ENCODE results near the gene NRCAM.
"Not testable (repeated sequence)": the region's sequence is repeated elsewhere in the genome, so short reads cannot be mapped to it uniquely, and the experiment has no call there.

Gene NRCAM

DNA sequence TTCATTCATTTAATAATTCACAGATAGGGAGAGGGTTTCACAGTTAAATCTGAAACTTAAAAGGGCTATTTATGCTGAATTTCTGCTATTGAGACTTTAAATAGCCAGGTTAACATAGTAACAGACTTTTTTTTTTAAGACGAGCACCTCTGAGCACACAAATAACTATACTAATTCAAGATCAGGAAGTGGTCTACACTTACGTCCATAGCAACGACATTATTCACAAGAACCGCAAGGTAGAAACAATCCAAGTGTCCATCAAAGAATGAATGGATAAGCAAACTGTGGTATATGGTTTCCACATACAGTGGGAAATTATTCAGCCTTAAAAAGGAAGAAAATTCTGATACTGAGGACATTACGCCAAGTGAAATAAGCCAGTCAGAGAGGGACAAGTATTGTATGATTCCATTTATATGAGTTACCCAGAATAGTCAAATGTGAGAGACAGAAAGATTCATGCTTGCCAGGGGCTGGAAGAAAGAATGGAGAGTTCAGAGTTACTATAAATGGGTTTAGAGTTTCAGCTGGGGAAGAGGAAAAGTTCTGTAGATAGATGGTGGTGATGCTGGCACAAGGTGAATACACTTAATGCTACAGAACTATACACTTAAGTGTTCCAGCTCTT lies 185.7 kb downstream of the NRCAM start:
- no peak for DNase-seq

DNA sequence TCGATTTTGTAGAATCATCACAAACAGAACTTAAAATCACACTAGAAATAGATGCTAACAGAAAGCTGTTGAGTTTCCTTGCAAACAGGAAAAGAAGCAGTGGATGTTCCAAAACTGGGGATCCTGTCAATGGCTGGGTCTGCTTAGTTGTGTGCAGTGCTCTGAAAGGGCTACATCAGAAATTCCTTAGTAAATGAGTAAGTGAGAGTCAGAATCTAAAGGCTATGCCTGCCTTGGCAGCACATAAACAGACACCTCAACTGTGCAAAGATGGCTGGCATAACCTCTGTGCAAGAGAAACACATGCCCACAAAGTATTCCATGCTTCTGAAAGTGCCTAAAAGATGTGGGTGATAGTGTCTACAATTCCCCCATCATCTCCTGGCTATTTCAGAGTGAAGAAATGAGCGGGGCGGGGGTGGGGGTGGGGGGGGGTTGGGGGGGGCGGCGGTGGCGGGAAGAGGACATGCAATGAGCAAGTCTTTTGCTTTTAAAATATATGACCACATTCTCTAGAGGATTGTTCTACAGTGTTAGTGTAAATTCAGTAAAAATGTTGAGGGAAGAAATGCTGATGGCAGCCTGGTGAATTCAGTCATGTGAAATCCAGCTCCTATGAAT lies 187.9 kb downstream of the NRCAM start:
- no peak for DNase-seq

DNA sequence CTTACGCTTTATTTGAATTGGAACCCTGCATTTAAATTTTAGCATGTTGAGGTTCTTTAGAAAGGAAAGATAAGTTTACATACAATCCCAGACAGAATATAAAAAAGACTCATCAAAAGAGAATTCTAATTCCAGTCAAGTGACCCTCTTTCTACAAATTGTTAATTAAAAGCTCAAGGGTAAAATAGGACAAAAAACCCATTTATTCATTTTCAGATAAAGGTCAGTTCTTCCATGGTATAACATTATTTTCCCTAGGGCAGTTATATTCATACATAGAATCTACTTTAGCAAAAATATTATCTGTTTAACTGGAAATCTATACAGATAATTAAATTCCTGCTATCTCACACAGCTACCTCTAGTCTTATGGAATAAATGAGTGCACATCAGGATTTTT lies 188.6 kb downstream of the NRCAM start:
- DNase-seq = no peak

DNA sequence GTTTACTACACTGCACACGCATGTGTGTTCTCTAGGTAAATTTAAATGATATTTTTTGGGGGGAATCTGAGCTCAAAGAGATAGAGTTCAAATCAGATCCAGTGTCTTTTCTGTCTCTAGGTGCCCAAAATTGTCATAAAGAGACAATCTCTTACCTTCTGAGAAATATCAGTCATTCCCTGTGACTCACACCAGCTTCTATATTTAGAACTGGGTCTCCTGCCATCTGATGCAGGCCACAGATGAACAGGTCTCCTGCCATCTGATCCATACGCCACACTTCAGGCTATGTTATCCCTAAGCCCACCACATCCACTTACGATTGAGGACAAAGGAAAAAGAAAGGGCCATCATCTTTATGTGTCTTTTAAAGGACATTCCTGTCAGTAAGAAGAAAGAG lies 189.7 kb downstream of the NRCAM start:
- DNase-seq = no peak

DNA sequence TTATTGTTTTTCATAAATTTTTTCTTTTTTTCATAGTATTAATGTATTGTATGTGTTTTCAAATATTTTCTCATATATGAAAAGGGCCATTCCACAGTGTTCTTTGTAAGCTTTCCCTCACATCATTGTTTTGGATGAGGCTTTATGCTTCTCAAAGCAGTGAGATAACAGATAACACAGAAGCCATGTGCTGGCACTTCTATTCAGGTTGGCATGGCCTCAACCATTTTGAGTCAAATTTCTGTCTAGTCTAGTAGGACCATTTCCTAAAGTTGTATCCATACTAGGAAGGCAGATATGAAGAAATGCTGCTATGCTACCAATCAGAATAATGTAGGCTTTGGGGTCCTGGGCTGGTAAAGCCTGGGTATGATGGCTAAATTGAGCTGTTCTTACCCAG lies 190.2 kb downstream of the NRCAM start:
- no peak for DNase-seq

DNA sequence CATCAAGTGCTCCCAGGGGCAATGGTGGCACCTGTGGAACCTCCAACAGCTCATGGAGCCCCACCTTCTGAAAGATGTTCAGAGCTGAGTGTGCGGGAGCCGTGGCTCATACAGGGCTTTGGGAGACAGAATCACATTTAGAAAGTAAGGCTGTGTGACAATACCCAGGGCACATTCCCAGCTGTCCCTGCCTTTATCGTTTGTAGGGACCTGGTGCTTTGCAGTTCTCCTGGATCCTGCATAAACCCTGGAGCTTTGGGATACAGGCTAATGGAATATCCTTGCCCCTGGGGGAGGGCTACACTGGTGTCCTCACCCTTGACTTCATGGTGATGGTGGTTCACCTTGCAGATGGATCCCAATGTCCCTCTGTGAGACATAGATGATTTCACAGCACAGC lies 191.2 kb downstream of the NRCAM start:
- DNase-seq = no peak

DNA sequence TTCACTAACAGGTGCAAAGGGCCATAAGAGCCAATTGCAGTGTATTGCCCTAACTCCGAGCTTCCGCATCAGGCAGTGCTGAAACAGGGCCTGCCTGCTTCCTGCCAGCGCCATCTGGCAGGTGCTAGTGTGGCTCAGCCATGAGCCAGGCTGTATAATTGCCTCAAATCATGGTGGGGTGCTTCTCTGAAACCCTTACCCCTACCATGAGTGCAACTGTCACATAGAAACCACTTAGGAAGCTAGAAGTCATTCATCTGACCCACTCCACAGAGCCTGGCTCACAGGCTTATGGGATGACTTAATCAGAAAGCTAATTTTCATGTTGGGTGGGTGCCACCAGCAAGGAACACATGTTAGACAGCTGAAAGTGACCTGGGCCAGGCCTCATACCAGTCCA lies 192.8 kb downstream of the NRCAM start:
- DNase-seq = no peak

DNA sequence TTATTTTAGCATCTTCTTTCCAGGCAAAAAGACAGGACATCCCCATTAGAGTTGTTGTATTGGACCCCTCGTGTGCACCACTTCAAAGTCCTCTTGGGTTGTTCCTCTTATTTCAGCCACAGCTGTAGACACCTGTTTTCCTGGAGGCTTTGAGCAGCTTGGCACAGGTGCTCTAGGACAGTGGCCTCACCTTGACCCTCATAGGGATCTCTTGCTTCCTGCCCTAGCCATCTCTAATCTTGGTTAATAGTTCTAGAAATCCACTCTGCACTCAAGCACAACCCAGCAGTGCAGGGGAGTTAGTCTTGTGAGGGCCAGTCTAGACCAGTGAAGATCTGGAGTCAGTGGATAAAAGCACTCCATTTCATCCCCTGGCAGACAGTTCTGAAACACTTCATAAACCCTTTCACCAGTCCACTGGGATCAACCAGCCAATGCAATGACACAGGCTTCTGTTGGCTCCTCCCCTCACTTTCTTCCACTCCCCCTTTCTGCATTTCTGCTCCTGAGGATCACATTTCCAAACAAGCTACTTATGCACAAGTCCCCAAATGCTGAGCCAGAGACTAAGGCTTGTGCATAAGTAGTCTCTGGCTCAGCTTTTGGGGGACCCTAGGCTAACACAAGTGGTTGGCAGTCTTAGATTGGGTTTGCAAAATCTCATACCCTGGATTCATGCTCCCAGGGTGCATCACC lies 194.5 kb downstream of the NRCAM start:
- no peak for DNase-seq

DNA sequence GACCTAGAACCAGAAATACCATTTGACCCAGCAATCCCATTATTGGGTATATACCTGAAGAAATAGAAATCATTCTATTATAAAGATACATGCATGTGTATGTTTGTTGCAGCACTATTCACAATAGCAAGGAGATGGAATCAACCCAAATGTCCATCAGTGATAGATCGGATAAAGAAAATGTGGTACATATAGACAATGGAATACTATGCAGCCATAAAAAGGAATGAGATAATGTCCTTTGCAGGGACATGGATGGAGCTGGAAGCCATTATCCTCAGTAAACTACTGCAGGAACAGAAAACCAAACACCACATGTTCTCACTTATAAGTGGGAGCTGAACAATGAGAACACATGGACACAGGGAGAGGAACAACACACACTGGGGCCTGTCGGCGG lies 196.8 kb downstream of the NRCAM start:
- DNase-seq = not testable (repeated sequence)

DNA sequence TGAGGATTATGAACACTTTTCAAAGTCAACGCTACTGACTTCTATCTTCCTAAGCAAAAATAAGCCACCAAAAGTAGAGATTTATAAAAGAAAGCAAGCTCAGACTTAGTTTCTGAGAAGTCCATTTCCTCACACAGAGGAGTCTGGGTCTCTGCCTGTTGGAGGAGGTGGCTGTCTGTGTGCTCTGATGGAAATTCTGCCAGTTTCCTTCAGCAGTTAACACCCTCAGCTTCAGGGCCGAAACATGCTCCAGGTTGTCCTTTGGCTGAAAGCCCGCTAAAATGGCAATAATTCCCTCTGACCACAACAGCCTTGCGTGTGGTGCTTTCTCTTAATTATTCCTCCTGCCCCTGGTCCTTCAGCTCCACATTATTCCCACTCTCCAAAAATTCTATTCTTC lies 198.3 kb downstream of the NRCAM start:
- DNase-seq = no peak

DNA sequence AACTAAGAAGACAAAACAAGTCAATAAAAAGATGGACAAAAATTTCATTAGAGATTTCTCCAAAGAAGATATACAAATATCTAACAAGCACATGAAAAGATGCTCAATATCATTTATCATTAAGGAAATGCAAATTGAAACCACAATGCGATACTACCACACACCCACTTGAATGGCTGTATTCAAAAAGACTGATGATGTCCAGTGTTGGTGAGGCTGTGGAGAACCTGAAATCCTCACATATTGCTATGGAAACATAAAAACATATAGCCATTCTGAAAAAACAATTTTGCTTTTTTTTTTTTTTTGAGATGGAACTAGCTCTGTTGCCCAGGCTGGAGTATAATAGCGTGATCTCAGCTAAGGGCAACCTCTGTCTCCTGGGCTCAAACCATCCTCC lies 202.0 kb downstream of the NRCAM start:
- no peak for DNase-seq

DNA sequence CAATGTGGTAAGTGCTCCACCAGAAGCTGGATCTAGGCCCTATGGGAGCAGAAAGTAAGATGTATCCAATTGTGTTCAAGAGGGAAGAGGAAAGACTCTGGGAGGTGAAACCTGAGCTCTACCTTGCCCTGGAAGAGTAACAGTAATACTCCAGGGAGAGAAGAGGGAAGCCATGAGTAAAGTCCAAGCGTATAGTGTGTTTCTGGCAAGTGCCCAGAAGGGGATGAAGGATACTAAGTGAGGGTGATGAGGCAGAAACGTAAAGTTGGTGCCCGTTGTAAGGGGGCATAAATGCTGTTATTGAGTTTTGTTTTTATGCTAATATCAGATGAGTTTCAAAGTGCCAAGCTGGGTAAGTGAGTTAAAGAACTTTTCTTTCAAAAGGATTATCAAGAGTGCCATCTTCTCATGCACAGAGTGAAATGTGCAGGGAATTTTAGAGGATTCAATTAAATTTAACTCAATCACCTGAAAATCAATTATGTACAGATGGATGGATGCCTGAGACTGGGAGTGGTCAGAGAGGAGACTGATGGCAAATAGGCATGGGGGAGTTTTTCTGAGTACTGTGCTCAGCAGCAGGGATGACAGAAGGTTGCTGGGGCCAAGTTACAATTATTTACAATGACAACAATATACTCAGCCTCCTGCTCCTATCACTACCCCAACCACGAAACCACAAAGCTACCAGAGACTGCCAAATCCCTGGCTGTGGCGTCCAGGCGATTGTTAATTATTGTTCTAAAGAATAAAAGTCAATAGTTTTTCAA lies 202.8 kb downstream of the NRCAM start:
- no peak for DNase-seq

DNA sequence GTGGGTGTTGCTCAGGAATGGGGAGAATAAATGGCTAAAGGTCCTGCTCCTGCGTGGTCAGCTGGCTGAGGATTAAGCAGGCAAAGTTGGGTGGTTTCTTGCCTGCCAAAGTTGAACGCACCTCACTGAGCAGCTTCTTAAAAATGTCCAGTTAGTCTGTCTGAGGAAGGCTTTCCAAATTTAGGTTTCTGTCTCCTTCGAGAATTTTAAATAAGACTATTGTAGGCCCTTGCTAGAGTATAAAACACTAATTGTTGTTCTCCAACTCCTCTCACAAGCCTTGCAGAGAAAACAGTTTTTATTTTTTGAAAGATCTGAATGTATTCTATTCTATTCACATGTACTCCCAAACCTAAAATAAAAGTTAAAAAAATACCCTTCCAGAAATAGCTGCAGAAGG lies 204.1 kb downstream of the NRCAM start:
- DNase-seq = no peak

DNA sequence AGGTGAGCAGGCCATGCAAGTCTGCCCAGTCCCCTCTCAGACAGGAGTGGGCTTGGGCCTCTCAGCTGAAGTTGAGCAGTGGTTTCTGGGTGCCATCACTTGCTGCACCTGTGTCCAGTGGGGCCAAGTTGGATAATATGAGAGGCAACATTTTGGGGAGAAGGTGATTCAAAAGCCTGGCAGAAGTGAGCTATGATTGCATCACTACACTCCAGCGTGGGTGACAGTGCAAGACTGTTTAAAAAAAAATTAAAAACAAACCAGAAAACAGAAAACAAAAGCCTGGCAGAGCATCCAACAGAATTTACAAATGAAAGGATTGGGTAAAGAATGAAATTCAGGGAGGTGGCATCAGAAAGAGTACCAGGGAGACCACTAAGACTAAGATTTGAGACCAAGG lies 204.5 kb downstream of the NRCAM start:
- no peak for DNase-seq

DNA sequence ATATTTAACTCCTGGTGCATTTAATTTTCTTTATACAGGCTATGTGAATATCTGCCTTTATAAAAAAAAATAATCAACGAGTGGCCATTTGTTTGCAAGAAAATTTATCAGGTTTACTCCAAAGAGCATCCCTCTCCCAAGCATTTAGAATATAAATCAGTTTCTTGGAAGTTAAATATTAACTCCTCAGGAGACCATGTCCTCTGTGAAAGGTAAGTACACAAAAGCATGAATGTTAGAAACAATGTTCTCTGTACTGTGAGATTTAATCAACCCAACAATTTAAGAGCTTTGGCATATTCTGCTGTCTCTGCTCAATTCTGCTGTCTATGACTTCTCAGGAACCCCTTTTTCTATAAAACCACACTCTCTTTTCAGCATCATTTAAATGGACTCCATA lies 206.8 kb downstream of the NRCAM start:
- no peak for DNase-seq

DNA sequence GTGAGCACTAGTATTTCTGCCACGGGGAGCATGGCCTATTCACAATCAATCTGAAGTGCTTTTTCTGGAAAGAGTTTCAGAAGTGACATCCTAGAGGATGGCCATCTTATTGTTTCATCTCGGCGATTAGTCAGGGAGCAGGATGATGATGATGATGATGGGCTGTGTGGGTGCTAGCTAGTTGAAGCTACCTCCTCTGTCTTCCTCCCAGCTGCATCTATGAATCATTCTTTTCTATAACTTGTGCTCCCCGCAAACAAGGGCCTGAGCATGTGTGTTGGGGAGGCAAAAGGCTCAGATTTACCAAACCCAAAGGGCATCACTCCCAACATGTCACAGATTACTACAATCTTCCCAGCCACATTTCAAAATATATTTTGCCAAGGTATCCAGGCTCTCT lies 207.4 kb downstream of the NRCAM start:
- no peak for DNase-seq

DNA sequence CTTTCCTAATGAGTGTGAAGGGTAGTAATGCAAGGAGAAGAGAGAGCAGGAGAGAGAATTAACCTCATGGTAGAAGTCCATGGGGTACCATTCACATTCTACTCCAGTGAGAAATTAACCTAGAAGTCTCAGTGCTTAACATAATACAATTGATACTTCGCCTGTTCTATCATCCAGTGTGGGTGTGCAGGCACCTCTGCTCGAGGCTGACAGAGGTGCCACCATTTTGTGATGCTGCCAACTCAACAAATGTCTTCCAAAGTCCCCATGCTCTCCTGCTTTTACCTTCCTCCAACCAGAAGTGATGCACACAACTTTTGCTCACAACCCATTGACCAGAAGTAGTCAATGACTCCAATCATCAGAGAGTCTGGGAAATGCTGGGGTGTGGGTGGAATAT lies 207.8 kb downstream of the NRCAM start:
- no peak for DNase-seq

DNA sequence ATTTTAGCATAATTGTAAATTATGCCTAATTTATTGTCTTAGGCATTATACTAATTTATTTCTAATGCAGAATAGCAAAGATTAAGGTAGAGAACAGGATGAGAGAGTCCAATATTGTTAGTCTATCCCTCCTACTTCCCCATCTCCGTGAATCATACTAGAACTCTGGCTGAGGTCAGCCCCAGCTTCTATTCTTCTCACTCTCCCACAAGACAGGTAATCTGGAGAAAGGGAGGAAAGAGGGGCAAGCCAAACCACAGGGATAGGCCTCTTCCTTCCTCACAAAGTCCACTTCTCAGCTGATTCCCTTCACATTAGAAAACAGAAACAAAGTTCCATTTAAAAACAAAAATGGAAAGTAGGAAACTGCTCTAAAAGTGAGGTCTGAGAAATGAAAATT lies 208.6 kb downstream of the NRCAM start:
- DNase-seq = no peak

DNA sequence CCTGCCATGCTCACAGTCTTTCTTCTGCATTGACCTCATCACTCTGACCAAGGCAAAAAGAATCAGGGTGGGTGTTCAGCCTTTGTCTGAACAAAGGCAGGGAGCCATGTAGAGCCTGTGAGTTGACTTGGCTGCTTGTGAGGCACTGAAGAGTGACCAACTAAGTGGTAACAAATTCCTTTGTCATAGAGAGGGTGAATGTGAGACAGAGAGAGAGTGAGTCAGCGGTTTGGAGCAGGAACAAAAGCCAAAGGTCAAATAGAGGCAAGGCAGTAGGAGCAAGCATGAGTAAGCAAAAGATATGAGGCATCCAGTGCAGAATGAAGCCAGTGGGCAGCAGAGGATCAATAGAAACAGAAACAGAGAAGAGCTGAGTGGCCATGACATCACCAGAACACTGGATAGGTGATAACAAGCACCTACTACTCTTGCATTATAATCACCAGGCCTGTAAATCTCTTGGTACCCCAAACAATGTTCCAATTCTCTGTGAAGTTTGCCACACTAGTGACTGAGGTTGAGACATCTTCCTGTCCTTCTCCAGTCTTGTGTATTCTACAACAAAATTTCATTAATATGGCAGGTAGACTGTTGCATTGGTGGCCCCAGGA lies 209.9 kb downstream of the NRCAM start:
- DNase-seq = peak; percentile 27 to 54

DNA sequence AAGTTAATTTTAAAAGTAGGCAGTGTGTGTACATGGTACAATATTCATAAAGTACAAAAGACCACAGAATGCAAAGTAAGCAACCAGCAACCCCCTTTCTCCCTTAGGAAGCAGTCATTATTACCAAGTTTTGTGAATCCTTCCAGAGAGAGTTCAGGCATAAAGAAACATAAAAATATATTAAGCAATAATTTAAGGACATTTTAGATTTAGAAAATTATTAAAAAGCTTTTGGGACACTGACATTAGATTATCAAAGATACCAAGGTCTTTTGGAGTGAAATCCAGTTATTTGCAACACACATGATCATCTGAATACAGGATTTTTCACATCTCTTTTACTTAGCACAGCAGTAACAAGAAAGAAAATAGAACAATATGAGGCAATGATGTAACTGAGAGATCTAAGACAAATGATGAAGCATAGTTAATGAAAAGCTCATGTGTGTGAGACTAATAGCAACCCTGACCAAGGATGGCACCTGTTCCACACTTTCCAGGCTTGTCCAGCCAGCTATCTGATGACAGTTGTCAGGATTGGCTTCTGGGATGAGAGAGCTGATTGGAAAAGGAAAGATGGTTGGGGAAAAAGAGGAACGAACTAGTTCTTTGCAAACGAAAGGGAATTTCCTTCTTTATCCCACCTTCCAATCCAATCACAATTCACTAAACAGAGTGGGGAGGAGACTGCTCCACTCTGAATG lies 210.6 kb downstream of the NRCAM start:
- no peak for DNase-seq

DNA sequence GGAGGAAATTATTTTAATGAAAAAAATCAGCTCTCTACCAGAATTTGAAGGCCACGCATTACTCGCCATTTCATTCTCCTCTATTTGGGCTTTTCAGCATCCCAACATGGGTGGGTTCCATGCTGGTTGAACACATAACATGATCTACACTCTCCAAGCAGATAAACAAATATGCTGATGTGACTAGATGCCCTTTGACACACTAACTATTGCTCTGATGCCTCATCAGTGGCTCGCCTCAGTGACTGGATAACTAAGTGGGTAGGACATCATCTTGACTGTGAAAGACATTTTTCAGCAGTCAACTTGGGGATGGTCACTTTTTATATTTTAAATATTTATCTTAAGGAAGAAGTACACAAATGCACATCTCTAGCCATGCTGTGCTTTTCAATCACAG lies 212.1 kb downstream of the NRCAM start:
- DNase-seq = no peak

DNA sequence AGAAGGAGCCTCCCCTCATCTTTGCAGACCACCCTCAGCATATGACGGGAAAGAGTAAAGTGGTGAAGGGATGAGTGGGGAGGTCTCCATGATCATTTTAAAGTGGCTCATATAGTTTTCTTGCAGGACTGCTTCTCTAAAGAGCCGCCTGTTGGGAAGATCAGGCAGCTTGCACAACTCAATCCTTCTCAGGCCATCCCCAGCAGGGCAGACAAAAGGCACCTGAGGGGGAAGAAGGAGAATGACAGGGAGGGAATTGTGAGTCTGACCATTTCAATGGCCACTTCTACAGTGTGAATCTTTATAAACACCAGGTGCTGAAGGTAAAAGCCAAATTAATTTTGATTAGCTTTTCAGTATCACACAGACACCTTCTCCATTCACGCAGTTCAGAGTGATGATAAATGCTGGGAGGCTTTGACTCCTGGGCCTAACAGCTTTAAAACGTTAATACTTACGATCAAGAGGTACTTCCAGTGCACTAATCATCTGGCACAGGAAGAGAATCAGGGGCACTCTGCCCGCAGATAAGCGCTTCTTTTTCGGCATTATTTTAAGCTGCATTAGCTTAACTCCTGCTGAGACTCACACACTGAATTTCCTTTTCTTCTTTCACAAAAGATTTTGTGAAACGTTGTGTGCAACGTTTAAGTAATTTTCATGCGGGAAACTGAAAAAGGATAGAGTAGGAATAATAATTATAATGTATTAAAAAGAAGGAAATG lies 216.6 kb downstream of the NRCAM start:
- no peak for DNase-seq
